ENCODE data around the gene RAPGEF1.
A peak's percentile ranks its signal among the peaks of the same experiment; 100 is the strongest.

Gene RAPGEF1

DNA sequence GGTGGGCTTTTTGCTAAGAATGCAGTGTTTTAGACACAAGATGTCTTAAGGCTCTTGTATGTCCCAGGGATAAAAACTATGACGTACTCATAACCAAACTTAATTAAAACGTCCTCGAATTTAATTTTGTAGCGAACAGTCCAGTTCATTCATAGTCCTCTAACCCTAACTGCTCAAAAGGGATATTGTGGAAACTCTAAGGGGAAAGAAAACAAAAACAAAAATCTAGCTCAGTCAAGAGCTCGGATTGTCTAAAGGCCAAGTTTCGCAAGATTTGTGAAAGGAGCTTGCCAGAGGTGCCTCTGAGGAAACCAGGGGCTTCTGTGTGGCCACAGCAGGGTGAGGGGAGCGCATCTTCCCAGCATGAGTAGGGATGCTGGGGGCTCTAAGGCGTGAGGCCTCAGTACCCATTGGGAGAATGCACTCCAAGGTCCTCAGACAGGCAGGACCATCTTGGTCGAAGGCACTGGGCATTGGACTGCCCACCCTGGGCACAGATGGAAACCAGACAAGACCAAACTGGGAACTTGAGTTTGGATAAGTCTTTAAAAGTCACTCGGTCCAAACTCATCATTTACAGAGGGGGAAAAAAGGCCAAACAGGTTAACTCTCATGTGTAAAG, 122.8 kb downstream of the RAPGEF1 start:
- no peak for DNase-seq (ENCODE audit: low read depth)
- TF ChIP-seq, protein P1, sequence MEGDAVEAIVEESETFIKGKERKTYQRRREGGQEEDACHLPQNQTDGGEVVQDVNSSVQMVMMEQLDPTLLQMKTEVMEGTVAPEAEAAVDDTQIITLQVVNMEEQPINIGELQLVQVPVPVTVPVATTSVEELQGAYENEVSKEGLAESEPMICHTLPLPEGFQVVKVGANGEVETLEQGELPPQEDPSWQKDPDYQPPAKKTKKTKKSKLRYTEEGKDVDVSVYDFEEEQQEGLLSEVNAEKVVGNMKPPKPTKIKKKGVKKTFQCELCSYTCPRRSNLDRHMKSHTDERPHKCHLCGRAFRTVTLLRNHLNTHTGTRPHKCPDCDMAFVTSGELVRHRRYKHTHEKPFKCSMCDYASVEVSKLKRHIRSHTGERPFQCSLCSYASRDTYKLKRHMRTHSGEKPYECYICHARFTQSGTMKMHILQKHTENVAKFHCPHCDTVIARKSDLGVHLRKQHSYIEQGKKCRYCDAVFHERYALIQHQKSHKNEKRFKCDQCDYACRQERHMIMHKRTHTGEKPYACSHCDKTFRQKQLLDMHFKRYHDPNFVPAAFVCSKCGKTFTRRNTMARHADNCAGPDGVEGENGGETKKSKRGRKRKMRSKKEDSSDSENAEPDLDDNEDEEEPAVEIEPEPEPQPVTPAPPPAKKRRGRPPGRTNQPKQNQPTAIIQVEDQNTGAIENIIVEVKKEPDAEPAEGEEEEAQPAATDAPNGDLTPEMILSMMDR (IDR thresholded peaks at IDR 0.05; ENCODE audit: low read depth, low read length, missing control alignments), result no peak
- in situ Hi-C loops (cut with HindIII; ENCODE audit: low sequenced_read_pairs), result no loop called here

DNA sequence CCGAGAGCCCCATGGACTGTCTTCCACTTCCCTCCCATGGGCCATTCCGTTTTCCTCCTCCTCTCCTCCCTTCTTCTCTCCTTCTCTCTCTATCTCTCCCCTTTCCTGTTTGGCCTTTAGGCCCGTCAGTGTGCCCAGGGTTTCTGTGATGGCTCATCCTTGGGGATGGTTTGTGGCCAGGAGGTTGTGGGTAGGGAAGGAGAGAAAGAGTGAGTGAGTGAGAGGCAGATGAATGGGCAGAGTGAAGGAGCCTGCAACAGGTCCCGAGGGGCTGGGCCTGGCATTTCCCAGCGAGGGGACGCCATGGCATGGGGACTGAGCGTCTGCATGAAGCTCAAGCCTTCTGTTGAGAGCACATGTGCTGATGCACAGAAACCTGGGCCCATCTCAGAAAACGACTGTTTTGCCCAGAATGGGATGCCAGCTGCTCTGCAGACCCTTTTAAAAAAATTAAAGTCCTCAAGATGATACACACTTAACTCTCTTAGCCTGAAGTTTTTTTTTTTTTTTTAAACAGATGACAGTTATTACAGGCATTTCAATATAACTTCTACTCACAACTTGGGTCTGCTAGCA, 125.4 kb downstream of the RAPGEF1 start:
- TF ChIP-seq, protein P1 (IDR thresholded peaks at IDR 0.05; ENCODE audit: low read depth, low read length, missing control alignments), result no peak

More for the DNA sequence above, 122.8 kb downstream of the RAPGEF1 start:
- H3K4me3 ChIP-seq (ENCODE audit: low read depth, low read length), result no peak overlapping the region

DNA sequence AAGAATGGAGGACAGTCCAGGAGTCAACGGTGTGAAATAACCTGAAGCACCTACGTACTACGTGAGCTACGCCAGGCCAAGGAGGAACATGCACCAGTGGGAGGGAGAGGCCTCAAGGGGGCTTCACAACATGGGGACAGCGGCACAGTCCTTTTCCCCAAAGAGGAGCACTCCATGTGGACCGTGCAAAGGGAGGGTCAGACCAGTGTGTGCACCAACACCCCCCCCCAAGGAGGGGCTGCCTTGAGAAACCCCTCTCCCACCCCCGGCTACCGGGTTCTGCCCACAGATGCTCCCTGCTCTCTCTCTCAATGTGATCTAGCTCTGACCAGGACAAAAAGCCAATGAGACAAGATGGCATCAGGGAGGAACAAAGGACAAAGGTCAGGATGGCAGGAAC, 126.0 kb downstream of the RAPGEF1 start:
- TF ChIP-seq, protein P1 (IDR thresholded peaks at IDR 0.05; ENCODE audit: low read depth, low read length, missing control alignments), result no peak
- in situ Hi-C loops (cut with HindIII; ENCODE audit: low sequenced_read_pairs), result no loop called here
- no peak for DNase-seq (ENCODE audit: low read depth)
- no peak overlapping the region for H3K4me3 ChIP-seq (ENCODE audit: low read depth, low read length)

More for the DNA sequence above, 125.4 kb downstream of the RAPGEF1 start:
- in situ Hi-C loops (cut with HindIII; ENCODE audit: low sequenced_read_pairs), result no loop called here
- no peak for DNase-seq (ENCODE audit: low read depth)
- no peak overlapping the region for H3K4me3 ChIP-seq (ENCODE audit: low read depth, low read length)

DNA sequence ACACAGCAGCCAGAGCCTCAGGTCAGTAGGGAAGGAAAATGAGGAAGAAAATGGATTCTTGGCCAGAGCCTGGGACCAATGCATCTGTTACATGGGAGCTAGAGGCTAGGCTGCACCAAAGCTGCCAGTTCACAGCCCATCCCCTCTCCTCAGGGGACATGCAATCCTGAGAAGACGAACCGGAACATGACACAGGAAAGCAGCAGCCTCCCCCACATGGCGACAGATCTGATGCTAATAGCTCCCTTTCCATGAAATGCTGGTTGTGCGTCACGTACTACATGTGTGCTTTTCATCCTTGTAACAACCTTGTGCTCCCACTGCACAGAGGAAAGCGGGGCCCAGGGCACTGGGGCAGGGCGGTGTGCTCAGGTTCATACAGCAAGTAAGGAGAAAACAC, 127.0 kb downstream of the RAPGEF1 start:
- in situ Hi-C loops (cut with HindIII; ENCODE audit: low sequenced_read_pairs), result no loop called here
- H3K4me3 ChIP-seq (ENCODE audit: low read depth, low read length), result no peak overlapping the region
- TF ChIP-seq, protein P1 (IDR thresholded peaks at IDR 0.05; ENCODE audit: low read depth, low read length, missing control alignments), result no peak
- DNase-seq (ENCODE audit: low read depth), result no peak

DNA sequence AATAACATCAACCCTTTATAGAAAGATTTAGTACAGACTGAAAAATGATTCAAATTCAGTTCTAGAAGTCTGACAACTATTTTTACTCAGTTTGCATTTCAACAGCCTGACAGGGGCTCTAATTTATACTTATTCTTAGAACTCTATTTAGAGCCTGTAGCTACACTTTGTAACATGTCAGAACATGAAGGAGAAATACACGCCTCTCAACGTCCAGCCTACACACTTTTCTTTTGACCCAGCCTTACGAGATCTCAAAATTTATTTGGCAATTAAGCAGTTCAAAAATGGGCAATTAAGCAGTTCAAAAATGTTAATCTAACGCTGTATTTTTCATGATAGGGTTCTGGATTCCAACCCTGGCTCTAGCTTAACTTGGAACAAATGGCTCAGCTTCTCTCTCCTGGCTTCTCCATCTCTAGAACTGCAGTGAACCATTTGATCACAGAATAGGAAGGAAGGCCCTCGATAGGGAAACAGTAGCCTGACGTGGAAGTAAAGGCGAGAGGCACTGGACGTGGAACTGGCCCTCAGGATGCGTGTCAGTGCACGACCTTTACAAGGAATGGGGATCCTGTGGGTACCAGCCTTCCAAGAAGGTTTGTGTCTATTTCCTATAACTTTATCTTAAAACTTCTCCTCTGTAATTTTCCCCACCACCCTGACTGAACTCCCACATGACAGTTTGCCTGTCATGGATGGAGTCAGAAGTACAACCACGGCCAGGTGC, 128.1 kb downstream of the RAPGEF1 start:
- in situ Hi-C loops (cut with HindIII; ENCODE audit: low sequenced_read_pairs), result no loop called here
- TF ChIP-seq, protein P1 (IDR thresholded peaks at IDR 0.05; ENCODE audit: low read depth, low read length, missing control alignments), result no peak
- no peak for DNase-seq (ENCODE audit: low read depth)
- H3K4me3 ChIP-seq (ENCODE audit: low read depth, low read length), result no peak overlapping the region

DNA sequence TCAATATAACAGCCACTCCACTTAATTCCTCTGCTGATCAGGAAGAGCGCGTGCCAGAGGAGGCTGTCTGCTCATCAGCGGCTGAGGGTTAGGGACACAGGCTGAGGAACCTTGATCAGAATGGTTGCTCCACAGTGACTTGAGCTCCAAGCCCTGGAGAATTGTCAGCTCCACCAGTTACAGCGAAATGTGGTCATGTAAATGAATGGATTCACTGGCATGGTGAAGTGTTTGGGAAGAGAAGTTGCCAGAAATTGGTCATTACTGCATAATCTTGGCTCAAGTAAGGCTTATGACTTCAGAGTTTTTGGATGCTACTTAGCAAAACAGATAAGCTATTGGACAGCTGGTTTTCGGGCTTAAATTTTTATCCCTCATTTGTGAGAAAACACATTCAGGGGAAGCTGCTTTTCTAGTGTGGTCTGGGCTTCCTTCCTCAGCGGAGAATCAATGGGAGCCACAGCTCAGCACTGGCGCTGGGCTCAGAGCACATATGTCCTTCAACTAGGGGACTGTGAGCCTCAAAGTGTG, 129.6 kb downstream of the RAPGEF1 start:
- in situ Hi-C loops (cut with HindIII; ENCODE audit: low sequenced_read_pairs), result no loop called here

More for the DNA sequence above, 129.6 kb downstream of the RAPGEF1 start:
- no peak overlapping the region for H3K4me3 ChIP-seq (ENCODE audit: low read depth, low read length)
- DNase-seq (ENCODE audit: low read depth), result peak; percentile 95
- TF ChIP-seq, protein P1 (IDR thresholded peaks at IDR 0.05; ENCODE audit: low read depth, low read length, missing control alignments), result no peak

All from astrocyte of the cerebellum (primary cell).